H4 (cell line): ENCODE results near the gene OPRL1. TPM values are rescaled to one million over a fixed set of nuclear protein-coding genes. Genes with fewer than 3 reads are reported as not detected.

ENCODE experiments used
- DNase-seq: peaks from one replicate; pipeline ENCODE4 v3.0.0-alpha.2; 2015; ENCODE audit warnings: low spot score
- total RNA-seq: library from RNA; depleted of rRNA; stranded (reverse); fragments of >200 nt; shearing (Covaris generic); gene quantifications from 2 replicates; pipeline ENCODE4 v1.2.3, GENCODE V29; 2014

OPRL1 gene
- total RNA-seq, 1 experiment from 2014 or later: 0.97 TPM

DNA sequence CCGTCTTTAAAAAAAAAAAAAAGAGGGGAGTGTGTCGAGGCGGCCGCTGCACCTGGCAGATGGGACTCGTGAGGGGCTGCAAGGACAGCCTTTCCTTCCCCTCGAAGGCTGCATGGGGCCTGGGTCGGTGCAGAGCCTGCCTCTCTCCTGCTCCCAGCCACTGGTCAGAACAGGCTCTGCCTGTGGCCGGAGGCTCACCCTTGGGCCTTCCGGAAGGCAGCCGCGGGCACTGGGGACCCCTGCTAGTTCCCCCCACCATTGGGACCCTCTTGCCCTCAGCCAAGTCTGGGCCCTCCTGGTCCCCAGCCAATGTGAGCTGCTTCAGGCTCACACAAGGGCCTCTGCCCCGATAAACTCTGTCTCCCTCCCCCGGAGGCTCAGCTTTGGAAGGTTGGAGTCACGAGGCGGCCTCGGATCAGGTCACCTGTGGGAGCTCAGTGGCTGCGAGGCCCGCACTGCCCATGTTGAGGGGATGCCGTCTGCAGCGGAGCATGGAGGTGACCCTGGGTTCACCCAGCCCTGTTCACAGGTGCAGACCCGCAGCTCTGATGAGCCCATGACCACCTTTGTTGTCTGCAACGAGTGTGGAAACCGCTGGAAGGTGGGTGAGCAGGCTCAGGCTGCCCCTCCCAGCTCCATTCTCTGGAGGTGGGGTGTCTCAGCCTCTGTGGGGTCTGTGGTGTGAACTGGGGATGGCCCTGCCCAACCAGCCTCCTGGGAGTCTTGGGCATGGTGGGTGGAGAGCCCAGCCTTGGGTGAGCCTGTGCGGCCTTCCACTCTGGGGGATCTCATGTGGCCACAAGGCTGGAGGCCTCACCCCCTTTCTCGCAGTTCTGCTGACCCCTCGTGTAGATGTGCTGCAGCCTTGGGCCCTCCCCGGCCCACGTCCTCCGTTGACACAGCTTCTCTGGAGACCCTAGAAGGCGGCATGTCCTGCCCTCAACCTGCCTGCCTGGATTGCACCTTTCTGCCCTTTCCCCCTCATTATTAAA lies 8.2 kb upstream of the OPRL1 start:
- DNase-seq: no peak

DNA sequence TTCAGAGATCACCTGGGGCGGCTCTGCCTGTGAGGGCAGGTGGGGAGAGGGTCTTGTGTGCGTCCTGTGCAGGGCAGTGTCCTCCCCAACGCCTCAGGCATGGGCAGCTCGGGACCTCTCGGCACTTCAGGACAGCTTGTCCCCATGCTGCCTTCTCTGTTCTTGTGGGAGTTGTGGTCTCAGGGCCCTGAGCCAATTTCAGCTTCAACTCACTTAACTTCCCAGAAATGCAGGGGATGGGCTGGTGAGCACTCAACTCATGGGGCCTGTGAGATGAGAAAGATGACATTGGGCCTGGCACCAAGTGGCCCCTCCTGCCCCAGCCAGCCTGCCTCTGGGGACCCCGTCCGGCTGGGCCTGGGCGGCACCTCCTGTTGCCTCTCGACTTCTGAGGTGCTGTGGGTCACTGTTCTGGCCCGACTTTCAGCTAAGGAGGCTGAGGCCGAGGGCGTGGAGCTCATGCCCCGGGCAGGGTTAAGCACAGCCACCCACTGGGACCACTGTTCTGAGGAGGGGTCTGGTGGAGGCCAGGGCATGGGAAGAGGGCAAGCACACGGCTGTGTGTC lies 7.3 kb upstream of the OPRL1 start:
- no peak for DNase-seq

DNA sequence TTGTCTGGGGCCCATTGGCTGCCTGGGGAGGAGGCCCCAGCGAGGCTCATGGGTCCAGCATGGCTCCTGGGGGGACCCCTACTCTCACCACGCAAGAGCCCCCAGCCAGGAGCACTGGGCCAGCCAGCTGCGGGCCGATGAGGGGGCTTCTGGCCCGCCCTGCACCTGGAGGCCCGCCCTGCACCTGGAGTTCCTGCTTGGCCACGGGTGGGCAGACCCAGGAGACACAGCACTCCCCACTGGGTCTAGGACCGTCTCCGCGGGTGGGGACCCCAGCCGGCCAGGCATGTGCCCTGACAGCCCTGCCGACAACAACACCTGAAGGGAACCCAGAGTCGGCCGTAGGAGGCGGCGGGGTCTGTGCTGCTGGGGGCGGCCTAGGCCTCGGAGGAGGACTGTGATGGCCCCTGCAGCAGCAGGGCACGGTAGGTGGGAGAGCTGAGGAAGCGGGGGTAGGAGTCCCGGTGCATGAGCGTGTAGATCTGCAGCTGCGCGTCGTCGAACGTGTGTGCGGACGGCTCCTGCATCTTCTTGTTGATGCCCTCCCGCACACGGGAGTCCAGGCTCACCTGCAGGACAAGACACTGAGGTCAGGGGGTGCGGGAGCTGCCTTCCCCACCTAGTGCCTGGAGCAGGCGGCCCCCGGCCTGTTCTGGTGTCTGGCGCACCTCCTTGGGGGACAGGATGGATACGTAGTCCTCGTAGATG lies 6.3 kb upstream of the OPRL1 start:
- DNase-seq: no peak

DNA sequence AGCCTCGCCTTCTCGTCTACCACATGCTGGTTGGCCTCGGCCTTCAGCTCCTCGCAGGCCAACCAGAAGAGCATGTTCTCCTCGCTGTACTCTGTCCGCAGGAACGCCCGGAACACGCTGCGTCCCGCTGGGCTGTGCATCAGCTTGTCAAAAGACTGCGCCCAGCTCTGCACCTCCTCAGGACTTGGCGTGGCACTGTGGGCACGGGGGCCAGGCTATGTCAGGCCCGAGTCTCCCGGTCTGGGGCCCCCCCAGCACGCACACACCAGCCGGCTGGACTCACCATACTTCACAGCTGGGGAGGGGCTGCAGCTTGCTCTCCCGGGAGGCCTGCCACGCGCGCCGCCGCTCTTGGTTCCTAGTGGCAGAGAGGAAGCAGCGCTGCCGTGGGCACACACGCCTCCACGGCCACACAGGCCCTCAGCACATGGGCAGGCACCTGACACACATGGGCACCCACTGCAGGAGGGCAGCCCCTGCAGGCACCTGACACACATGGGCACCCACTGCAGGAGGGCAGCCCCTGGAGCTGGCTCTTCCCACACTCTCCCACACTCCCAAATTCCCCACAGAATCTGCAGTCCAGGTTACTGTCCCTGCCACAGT lies 5.6 kb upstream of the OPRL1 start:
- no peak for DNase-seq

DNA sequence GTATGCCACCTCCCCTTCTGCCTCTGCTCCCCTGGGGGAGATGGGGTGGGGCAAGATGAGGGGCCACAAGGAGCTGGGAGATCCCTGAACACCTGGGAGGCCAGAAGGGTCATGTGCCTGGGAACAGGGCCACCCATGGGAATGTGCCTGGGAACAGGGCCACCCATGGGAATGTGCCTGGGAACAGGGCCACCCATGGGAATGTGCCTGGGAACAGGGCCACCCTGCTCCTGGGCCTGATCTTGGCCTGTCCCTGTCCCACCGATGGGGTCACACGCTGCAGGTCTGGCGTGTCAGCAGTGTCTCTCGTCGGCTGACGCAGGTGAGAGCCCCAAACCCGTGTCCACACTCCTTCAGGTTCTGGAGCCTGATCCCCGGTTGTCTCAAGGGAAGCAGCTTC lies 4.9 kb upstream of the OPRL1 start:
- DNase-seq: no peak

DNA sequence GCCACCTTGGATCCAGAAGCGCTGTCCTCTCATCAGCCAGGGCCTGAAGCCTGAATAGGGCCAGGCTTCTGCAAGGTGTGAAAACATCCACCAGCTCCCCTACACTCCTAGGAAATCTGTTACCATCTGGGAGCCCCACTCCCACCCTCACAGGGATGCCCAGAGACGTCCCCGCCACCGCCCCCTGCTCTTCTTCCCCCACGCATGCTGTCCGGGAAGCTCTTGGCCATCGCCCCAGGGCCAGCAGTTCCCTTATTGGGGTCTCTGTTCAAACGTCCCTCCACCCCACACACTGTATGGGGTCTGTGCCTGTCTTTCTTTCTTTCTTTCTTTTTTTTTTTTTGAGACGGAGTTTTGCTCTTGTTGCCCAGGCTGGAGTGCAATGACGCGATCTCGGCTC lies 4.3 kb upstream of the OPRL1 start:
- no peak for DNase-seq

DNA sequence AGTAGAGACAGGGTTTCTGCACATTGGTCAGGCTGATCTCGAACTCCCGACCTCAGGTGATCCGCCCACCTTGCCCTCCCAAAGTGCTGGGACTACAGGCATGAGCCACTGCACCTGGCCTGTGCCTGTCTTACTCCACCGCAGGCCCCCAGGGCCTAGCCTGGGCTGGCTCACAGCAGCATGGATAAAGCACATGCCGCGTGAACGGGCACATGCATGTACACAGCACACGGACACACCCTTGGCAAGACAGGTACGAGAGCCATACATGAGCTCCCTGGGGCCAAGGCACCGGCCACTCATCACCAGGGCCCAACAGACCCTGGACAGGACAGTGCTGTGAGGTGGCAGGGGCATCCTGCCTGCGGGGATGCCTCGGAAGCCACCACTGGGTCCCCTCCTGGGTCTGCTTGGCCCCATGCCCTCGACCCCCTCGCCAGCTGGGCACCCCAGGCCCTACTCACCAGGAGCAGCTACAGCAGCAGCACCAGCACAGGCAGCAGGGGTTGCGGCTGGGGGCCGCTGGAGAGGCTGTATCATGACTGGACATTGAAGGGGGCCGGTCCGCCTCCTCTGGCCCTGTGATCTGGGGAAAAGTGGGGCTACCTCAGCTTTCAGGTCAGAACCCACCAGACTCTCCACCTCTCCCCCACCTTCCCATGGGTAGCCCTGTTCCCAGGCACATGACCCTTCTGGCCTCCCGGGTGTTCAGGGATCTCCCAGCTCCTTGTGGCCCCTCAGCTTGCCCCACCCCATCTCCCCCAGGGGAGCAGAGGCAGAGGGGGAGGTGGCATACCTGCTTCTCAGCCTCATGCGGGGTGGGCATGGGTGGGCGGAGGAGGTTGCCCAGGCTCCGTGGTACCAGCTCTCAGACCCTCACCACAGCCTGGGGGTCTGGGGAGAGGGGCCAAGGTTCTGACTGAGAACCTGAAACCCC lies 3.6 kb upstream of the OPRL1 start:
- DNase-seq: no peak

DNA sequence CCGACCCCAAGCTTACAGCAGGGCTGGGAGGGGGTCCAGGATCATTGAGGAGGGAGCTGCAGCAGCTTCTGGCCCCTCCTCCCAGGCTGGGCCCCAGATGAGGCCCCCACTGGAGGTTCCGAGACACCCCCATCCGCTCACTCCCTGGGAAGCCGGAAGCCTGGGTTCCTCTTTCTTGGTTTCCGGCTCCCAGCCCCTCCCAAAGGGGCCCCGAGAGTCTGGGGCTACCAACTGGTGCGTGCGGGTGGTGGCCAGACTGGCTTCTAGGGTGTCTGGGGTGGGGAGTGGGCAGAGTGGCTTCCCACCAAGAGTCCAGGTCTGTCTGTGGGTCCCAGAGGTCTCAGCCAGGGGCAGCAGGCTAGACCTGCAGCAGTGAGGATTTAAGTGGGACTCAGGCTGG lies 2.8 kb upstream of the OPRL1 start:
- DNase-seq: no peak

DNA sequence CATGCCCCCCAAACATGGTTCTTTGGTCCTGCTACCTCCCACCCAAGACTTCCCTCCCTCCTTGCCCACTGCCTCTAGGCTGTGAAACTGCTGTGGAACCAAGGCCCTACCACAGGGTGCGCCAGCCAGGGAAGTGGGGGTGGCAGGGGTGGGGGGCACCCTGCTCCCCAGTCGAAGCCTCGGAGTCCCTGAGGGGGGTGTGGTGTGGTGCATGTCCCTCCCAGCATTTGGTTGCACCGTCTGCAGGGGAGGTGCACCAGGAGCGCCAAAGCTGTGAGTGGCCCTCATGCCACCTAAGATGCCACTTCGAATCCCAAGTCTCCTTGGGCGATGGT lies 2.4 kb upstream of the OPRL1 start:
- no peak for DNase-seq

DNA sequence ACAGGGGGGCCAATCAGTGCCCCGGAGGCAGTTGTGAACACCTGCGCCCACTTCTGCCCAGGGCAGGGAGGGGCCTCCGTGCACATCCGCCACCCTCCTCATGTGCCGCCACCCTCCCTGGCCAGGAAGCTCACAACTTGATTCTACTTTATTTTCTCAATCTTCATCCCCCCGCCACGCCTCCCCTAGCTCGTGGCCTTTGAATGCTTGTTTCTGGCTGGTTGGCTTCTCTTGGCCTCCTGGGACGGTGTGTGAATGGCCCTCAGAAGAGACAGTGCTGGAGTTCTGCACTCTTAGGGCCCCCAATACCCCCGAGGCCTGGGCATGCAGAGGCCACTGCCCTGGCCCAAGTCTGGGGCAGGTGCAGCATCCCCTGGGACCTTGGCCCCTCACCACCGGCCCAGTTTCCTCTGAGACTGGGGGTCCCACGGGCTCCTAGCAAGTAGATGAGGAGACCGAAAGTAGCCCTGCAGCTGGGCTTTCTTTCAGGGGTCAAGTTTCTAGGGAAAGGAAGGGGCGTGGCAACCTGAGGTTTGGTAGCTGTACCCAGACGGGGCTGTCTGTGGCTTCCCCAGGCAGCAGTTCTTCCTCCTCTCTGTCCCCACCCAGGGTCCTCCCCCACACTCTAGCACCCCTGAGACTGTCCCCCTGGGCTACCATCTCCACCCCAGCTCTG lies 1.9 kb upstream of the OPRL1 start:
- no peak for DNase-seq

DNA sequence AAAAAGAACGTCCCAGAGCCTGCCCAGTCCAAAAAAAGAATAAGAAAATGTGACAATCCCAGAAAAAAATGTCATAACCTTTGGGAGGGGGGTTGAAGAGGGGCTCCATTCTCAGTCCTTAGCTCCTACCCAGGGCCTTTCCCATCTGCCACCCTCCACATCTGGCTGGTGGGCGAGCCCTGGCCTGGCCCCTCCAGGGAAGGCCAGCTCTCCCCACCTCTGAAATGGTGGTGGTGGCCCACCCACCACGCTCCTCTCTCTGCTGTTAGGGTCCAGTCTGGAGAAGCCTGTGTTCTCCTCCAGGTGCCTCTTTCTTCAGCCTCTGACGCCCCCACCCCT lies 979 bp upstream of the OPRL1 start:
- DNase-seq: no peak

DNA sequence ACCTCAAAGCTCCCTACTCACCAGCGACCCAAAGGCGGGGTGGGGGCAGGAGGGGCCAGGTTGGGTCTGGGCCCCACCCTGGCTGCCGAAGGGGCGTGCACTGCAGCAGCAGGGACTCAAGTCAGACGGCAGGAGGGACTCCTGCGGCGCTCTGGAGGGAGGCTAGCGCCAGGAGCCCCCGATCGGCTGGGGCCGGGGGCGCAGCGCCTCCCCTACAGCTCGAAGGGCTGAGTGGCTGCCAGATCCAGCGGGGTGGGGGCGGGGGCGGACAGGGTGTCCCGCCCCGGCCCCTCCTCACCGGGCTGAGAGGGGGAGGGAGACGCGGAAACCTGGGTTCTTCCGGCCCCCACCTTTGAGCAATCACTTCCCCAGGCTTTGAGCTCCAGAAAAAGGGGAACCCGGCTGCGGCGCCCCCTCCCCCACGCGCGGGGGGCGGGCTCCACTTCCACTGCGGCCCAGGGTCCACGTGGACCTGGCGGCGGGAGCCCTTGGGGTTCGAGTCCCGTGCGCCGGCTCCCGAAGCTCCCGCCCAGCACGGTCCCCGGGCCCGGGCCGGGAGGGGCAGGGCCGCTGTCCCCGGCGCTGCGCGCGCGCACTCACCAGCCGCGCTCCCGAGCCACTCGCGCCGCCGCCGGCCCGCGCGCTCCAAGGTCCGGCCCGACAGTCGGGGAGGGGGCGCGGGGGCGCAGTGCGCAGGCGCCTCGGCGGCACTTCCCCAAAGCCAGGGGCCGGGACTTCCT lies 439 bp upstream of the OPRL1 start, which contains the start of gene RGS19:
Gene RGS19, minus strand, starts transcription at position 246 of the 740 bp plus-strand sequence. CDS start 2,632 bp downstream, outside the sequence.
- peak; percentile 52 for DNase-seq

DNA sequence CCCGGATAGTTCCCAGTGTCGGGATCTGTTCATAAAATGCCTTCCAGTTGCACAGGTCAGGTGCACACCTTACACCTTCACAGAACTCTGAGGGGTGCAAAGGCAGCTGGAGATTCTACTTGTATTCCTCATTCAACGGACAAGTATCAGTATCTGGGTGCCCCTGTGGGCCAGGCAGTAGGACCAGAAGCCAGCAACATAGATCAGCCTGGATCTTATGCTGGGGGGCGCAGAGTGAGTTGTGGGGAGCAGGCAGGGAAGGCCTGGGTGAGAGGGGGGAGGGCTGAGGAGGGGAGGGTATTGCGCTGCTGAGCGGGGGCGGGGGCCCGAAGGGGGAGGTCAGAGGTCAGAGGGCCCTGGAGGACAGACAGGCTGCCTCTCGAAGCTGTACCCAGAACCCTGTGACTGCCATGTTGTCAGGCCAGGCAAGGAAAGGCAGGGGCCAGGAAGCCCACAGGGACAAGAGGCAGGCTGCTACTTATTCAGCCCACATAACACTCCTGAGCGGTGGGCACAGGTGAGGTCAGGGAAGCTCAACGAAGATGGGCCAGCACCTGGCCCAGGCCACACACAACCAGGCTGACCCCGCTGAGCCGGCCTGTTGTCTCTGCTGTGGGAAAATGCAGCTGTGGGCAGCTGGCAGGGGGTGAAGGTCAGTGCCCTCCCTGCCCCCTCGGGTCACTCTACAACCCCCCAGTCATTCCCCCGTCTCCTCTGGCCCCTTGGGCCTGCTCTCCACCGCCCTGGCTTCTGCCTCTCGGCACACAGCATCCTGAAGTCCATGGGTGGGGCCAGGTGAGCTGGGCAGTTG lies 1.1 kb downstream of the OPRL1 start:
- DNase-seq: no peak

DNA sequence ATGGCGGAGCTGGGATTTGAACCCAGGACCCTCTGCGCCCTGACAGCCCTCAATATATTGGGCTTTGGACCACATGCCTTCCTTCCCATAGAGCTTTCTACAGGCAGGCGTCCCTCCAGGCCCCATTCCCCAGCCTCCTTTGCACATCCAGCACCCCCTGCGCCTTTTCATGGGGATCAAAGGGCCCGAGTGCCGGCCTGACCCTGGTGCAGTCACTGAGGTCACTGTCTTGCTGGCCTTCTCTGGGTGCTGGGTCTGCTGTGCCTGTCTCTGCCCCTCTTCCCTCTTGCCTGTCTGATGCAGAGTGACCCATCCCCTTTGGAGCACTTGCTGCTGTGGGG lies 1.7 kb downstream of the OPRL1 start:
- DNase-seq: no peak

DNA sequence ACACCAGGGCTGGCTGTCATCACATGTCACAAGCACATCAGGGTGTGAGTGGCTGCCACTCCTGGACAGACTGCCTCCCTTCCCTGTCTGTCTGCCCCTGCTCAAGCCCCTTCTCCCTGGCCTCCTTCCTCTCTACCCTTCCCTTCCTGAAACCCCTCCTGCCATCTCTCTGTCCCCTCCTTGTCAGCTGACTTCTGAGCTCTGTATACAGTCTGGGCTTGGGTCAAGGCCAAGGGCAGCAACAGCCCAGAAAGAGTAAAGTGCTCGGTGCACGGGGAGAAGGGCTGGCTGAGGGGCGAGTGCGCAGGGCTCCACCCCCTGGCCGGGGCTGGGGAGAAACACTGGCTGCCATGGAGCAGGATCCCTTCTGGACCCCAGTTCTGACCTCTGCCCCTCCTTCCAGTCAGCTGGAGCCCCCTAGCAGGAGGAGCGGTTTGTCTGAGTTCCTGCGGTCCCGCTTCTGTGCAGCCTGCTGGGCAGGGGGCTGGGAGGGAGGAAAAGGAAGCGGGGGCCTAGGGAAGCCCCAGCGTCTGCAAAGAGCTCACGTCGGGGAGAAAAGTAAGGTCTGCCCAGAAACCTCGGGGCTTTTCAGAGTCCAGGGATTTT lies 2.3 kb downstream of the OPRL1 start:
- no peak for DNase-seq

DNA sequence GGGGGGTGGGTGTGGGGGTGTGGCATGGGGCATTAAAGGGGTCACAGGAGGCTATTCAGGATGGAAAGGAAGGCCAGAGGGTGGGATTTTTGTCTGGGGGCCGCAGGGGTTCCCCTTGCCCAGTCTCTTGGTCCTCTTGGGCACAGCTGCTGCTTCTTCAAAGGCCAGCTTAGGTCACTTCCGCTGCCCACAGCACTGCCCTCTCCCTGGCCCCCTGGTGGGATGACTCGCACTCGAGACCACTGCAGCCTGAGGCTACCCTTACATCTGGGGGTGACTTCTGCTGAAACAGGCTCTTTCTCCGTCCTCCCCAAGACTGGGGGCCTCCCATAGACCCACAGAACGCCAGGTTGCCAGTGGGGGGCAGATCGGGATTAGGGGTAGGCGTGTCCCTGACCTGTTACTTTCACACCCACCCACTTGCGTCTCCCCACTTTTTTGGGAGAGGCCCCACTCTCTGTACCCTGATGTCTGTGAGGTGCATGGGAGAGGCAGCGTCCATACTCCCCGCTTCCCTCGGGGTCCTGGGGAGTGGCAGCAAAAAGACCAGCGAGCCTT lies 3.0 kb downstream of the OPRL1 start:
- no peak for DNase-seq

DNA sequence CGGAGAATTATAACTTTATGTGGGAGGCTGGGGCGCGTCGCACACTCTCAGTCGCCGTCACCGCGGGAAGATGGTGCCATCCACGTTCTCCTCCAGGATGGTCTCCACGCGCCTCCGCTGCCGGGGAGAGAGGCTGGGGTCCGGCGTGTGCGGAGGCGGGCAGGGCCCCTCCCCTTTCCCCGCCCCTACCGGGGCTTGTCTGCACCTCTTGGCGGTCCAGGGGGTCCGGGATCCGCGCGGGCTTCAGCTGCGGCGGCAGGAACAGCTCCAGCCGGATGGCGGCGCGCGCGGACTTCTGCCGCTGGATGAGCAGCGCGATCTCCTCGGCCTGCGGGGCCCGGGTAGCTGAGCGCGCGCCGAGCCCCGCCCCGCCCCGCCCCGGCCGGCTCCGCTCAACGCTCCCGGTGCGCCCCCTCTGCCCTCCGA lies 3.5 kb downstream of the OPRL1 start:
- peak; percentile 54 for DNase-seq
